GM11168 (cell line): Measurements from ENCODE around the gene ACAP2.
"Not testable (repeated sequence)": the region's sequence is repeated elsewhere in the genome, so short reads cannot be mapped to it uniquely, and the experiment has no call there.

Experiments used
- in situ Hi-C: fragments of 300-500 bp; cut with MboI; formaldehyde crosslinking; loops from one replicate; pipeline ENCODE4 v1.12.0; 2022; ENCODE audit warnings: low sequenced_read_pairs; ENCODE audit not compliant: unreplicated experiment

The ACAP2 gene

DNA sequence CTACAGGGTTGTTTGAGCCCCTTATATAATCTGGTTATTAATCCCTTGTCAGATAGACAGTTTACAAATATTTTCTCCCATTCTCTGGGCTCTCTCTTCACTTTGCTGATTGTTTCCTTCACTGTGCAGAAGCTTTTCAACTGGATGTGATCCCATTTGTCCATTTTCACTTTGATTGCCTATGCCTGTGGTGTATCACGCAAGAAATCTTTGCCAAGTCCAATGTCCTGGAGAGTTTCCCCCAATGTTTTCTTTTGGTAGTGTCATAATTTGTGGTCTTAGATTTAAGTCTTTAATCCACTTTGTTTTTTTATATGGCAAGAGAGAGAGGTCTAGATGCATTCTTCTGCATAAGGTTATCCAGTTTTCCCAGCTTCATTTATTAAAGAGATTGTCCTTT is 212.6 kb downstream of the ACAP2 start:
- in situ Hi-C loops: no loop called here

DNA sequence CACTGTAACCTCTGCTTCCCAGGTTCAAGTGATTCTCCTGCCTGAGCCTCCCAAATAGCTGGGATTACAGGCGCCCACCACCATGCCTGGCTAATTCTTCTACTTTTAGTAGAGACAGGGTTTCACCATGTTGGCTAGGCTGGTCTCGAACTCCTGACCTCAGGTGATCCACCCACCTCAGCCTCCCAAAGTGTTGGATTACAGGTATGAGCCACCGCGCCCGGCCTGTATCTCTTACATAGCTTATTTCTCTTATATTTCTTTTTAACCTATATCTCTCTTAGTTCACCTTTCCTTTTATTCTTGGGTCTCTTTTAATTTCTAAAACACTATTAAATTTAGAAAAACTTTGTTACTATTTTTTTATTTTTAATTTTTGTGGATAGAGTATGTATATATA is 213.9 kb downstream of the ACAP2 start:
- in situ Hi-C loops: not testable (repeated sequence)

DNA sequence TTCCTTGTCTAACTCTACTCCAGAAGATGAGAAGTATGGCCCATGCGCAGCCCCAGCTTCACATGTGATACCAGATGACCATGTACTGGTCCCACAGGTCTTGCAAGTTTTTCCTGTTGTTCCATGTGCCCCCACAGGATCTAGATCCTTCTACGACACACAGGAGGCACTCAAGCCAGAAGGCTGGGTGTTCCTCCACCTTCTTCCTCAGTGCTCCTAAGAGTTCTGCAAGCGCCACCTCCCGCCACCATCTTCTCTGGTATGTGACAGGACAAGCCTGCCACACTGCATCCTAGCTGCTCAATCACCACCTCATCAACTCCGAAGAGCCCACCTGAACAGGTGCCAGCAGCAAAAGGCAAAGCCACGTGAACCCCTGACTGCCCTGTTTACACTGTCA is 214.9 kb downstream of the ACAP2 start:
- in situ Hi-C loops: no loop called here

DNA sequence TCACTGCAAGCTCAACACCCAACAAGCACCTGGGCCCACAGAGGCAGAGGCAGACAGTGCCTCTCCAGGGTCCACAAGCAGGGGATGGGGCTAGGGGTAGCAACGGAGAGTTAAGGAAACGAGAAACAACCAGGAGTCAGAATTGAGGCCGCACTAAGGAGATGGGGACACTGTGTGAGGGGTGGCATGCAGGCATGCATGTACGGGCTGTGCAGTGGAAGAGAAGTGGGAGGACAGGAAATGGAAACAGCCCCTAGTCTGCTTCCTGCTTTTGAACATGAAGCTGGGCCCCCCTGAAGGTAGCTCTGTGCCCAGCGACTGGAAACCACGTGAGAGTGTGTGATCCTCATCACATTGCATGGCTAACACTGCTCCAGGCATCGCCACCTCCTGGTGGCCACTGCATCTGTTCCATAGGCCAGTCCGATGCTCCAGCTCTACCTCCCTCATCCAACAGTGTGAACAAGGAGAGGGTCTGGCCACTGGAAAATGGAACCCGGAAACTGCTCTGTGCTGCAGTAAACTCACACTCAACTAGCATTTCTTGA is 215.8 kb downstream of the ACAP2 start:
- in situ Hi-C loops: no loop called here

DNA sequence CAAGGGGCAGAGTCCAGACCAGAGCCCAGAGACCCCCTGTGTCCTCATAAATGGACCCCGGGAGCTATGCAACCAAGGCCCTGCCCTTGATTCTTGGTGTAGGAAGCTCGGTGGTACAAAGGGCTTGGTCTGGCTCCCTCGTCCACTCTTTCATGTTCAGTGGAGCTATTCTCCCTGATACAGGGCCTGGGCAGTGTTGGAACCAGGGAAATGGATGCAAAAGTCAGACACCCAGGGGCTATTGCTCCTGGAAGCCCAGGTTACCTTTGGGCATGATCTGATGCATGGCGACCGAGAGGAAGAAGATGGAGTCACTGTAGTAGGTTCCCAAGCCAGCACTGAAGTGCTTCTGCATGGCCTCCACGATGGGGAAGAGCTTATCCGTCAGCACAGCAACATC is 216.4 kb downstream of the ACAP2 start:
- in situ Hi-C loops: no loop called here

DNA sequence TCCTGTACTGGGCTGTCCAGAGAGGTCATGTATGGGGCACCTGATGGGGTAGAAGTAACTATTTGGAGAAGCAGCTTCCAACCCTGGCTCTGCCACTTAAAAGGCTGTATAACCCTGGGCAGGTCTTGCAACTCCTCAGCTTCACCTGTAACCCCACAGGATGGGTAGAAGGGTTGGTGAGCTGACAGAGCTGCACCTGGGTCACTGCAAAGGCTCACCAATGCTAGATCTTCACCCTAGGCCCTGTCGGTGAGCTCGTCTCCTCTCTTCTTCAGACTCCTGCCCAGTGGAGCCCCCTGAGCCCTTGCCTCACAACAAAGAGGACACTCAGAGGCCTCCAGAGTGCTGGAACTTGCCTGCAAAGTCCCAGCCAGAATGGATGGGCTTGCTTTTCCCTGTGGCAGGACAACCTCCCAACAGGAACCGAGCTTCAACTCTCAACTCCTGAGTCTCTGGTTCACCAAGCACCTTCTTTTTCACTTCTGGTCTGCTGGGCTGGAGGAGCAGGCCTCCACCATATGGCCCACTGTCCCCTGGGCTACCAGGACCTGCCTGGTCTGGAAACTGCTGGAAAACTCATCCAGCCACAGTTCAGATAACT is 217.7 kb downstream of the ACAP2 start:
- in situ Hi-C loops: no loop called here
